Measurements from ENCODE around the gene KRT83. TPM values are rescaled to one million over a fixed set of nuclear protein-coding genes. Genes with fewer than 3 reads are reported as not detected.

Gene KRT83
- total and polyA plus RNA-seq, 4 experiments from 2014 or later = not detected

DNA sequence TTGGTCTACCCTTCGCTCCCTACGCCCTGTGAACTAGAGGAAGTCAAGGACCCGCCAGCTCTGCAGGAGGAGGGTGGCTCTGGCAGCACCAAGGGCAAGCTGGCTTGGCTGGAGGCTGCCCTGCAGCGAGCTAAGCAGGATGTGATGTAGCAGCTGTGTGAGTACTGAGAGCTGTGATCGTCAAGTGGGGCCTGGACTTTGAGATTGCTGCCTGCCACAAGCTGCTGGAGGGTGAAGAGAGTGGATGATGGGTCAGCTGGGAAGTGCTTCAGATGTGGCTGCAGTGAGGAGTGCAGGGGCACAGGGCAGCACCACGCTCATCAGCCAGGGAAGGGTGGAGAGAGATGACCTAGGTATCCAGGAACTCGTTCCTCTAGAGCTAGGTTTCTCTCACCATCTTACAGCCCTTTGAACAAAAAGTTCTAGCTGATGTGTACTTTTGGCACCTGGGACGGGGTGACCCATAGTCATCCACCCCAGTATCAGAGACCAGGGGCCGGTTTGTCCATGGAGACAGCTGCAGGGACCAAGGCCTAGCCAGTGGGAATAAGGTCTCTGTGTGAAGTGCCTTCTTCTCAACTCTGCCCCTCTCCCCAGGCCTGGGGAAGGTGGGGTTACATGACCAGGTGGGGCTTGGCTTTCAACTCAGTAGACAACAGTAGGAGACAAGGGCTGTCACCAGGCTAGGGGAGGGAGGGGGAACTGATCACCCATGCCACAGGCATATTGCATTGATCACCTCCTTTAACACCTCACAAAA lies 43.5 kb downstream of the KRT83 start:
- intact Hi-C loops (cut with micrococcal nuclease) = loop anchor here (2.0 to 5.0 kb wide), 2 partner anchors 50 to 121 kb away; no protein-coding TSS in a partner anchor
- Mint-ChIP-seq H3K27me3 (peaks cover 9 to 11% of the 10 kb centered on the region in 2 donors), H3K4me1 (peaks cover 3 to 5% (median 3%) of the 10 kb centered on the region in 4 donors), H3K9me3 (no peaks in the 10 kb centered on the region), H3K27ac (no peak overlapping the region), H3K36me3 (no peaks in the 10 kb centered on the region), H3K4me3 (no peak overlapping the region)
- DNase-seq = no peak
- H3K4me1 ChIP-seq (ENCODE audit: insufficient read depth, low read length) = no peaks in the 10 kb centered on the region
- no peak overlapping the region for H3K27ac ChIP-seq (ENCODE audit: low read depth, low read length)
- no peaks in the 10 kb centered on the region for H3K36me3 ChIP-seq (ENCODE audit: insufficient read depth, low read length)
- H3K4me3 ChIP-seq (ENCODE audit: low read length in 2 of 2) = no peak overlapping the region
- ChIA-PET POLR2A (ENCODE audit: partially characterized antibody) (no interaction called here), CTCF (ENCODE audit: partially characterized antibody) (interaction anchor here (0.7 to 7.5 kb wide), 18 partner anchors 9 to 120 kb away, joined by 3 to 77 read pairs (median 6); no protein-coding TSS in a partner anchor)
- H3K9me3 ChIP-seq (ENCODE audit: control insufficient read depth in 1 of 2, low read length in 2 of 2) = no peaks in the 10 kb centered on the region
- no peaks in the 10 kb centered on the region for H3K27me3 ChIP-seq (ENCODE audit: insufficient read depth, low read length)

DNA sequence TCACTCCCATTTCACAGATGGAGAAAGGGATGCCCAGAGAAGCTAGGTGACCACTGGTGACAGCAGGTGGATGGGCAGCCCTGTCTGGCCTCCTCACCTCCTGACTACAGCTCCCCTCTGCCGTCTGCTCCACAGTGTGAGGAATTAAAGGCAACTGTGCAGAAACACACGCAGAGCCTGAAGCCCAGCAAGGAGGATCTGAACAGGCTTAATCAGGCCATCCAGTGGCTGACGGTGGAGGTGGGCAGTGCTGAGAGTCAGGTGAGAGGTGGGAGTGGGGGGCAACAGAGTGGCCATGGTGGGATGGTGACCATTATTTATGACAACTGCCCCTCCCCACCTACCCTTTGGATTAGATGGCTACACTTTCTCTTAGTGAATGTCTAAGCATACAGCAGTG lies 45.5 kb downstream of the KRT83 start:
- intact Hi-C loops (cut with micrococcal nuclease) = loop anchor here (5.0 kb wide), 1 partner anchor 52 kb away; no protein-coding TSS in a partner anchor
- Histone ChIP-seq H3K9me3 (ENCODE audit: control insufficient read depth in 1 of 2, low read length in 2 of 2) (no peaks in the 10 kb centered on the region), H3K27ac (ENCODE audit: low read depth, low read length) (no peak overlapping the region), H3K4me1 (ENCODE audit: insufficient read depth, low read length) (no peaks in the 10 kb centered on the region), H3K27me3 (ENCODE audit: insufficient read depth, low read length) (peaks cover 4% of the 10 kb centered on the region), H3K36me3 (ENCODE audit: insufficient read depth, low read length) (no peaks in the 10 kb centered on the region), H3K4me3 (ENCODE audit: low read length in 2 of 2) (no peak overlapping the region)
- POLR2A ChIA-PET (ENCODE audit: partially characterized antibody) = no interaction called here
- no peaks in the 10 kb centered on the region for H3K36me3 Mint-ChIP-seq
- H3K27me3 Mint-ChIP-seq = peaks cover 13 to 15% of the 10 kb centered on the region in 2 donors
- no peak for DNase-seq
- H3K4me1 Mint-ChIP-seq = peaks cover 3 to 5% (median 3%) of the 10 kb centered on the region in 4 donors
- H3K4me3 Mint-ChIP-seq = no peak overlapping the region
- no peaks in the 10 kb centered on the region for H3K9me3 Mint-ChIP-seq
- H3K27ac Mint-ChIP-seq = peak overlapping the region in 1 of 7 donors; percentile 7
- CTCF ChIA-PET (ENCODE audit: partially characterized antibody) = interaction anchor here (1.4 to 7.5 kb wide), 3 partner anchors 8 to 116 kb away, joined by 3 to 77 read pairs (median 5); no protein-coding TSS in a partner anchor

DNA sequence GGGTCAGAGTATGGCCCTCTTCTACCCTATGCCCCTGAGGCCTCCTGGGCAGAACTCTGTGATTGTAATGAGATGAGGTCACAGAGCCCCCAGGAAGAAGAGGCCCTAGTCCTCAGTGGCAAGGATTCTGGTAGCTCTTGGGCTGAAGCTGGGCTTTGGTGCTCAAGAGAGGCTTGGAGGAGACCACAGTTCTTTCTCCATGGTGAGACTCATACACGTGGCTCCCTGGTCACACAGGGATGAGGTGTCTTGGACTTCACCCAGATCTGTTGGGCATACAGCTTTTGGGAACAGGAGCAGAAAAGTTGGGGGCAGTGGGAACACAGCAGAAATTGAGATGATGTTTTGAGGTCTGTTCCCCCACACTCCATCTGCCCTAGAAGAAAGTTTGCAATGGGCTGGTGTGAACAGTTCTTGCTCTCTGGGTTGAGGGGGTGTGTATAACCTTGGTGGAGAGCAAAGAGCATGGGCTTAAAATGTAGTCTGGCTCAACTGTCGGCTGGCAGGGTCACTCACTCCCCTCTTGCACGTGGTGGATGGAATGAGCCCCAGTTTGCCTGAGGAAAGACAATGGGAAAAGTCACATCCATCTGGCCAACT lies 46.6 kb downstream of the KRT83 start, which contains the start of gene KRT86:
Gene KRT86, plus strand, starts transcription at position 125 of the 600 bp plus-strand sequence. CDS start 27,272 bp downstream, outside the sequence.
- Histone ChIP-seq H3K9me3 (ENCODE audit: control insufficient read depth in 1 of 2, low read length in 2 of 2) (no peaks in the 10 kb centered on the region), H3K4me1 (ENCODE audit: insufficient read depth, low read length) (no peaks in the 10 kb centered on the region), H3K27me3 (ENCODE audit: insufficient read depth, low read length) (peaks cover 4% of the 10 kb centered on the region), H3K4me3 (ENCODE audit: low read length in 2 of 2) (no peak within 1 kb of the TSS), H3K27ac (ENCODE audit: low read depth, low read length) (no peak within 1 kb of the TSS), H3K36me3 (ENCODE audit: insufficient read depth, low read length) (no peaks in the 10 kb centered on the region)
- CTCF ChIA-PET (ENCODE audit: partially characterized antibody) = interaction anchor here (0.6 to 2.3 kb wide), 3 partner anchors 10 to 296 kb away, joined by 3 to 5 read pairs (median 4); no protein-coding TSS in a partner anchor
- intact Hi-C loops (cut with micrococcal nuclease) = loop anchor here (5.0 kb wide), 1 partner anchor 53 kb away; no protein-coding TSS in a partner anchor
- no peak for DNase-seq
- POLR2A ChIA-PET (ENCODE audit: partially characterized antibody) = no interaction called here
- peaks cover 3 to 5% (median 3%) of the 10 kb centered on the region in 4 donors for H3K4me1 Mint-ChIP-seq
- H3K36me3 Mint-ChIP-seq = no peaks in the 10 kb centered on the region
- no peaks in the 10 kb centered on the region for H3K9me3 Mint-ChIP-seq
- H3K4me3 Mint-ChIP-seq = no peak within 1 kb of the TSS
- H3K27me3 Mint-ChIP-seq = peaks cover 16 to 17% of the 10 kb centered on the region in 2 donors
- no peak within 1 kb of the TSS for H3K27ac Mint-ChIP-seq

DNA sequence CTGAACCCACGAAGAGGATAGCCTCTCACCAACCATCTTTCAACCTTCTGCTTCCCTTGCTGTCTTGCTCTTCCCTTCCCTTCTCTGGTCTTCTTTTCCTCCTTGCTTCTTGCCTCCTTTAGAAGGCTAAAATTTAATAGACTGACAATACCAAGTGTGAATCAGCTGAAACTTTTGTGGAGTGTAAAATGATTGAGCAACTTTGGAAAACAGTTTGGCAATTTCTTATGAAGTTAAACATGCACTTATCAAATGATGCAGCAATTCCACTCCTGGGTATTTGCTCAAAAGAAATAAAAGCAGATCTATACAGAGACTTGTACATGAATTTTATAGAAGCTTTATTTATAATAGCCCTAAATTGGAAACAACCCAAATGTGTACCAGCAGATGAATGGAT lies 50.0 kb downstream of the KRT83 start:
- Histone ChIP-seq H3K27ac (ENCODE audit: low read depth, low read length) (no peak overlapping the region), H3K9me3 (ENCODE audit: control insufficient read depth in 1 of 2, low read length in 2 of 2) (no peaks in the 10 kb centered on the region), H3K4me3 (ENCODE audit: low read length in 2 of 2) (no peak overlapping the region), H3K4me1 (ENCODE audit: insufficient read depth, low read length) (no peaks in the 10 kb centered on the region), H3K27me3 (ENCODE audit: insufficient read depth, low read length) (peaks cover 4% of the 10 kb centered on the region), H3K36me3 (ENCODE audit: insufficient read depth, low read length) (no peaks in the 10 kb centered on the region)
- intact Hi-C loops (cut with micrococcal nuclease) = no loop called here
- POLR2A ChIA-PET (ENCODE audit: partially characterized antibody) = no interaction called here
- no peak overlapping the region for H3K4me3 Mint-ChIP-seq
- H3K27ac Mint-ChIP-seq = no peak overlapping the region
- no peaks in the 10 kb centered on the region for H3K36me3 Mint-ChIP-seq
- peaks cover 13 to 15% of the 10 kb centered on the region in 2 donors for H3K27me3 Mint-ChIP-seq
- H3K4me1 Mint-ChIP-seq = no peaks in the 10 kb centered on the region
- no peak for DNase-seq
- CTCF ChIA-PET (ENCODE audit: partially characterized antibody) = interaction anchor here (8.5 kb wide), 1 partner anchor 8 kb away, joined by 77 read pairs; no protein-coding TSS in a partner anchor
- peaks cover 0 to 2% (median 0%) of the 10 kb centered on the region in 8 donors for H3K9me3 Mint-ChIP-seq

DNA sequence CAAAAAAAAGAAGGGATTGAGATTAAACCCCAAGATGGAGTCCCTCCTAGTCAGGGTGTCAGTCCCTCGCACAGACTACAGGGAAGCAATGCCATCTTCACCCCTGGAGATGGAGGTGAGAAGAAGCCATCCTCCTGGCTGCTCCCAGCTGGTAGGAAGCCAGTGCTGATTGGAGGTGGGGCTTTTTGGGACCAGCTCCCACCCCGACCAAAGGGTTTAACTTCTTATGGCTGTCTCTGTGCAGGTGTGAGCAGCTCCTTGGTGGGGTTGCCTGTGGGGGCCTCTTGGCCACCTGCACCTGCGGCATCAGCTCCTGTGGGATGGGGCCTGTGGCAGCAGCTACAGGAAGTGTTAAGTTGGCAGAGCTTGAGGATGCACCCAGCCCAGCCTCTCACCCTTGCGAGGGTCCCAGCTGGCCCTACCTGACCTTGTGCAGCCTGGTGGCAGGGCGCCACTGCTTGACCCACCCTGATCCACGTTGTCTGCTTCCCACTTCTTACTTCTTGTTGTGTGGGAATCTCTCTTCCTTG lies 50.6 kb downstream of the KRT83 start:
- intact Hi-C loops (cut with micrococcal nuclease) = no loop called here
- H3K36me3 ChIP-seq (ENCODE audit: insufficient read depth, low read length) = no peaks in the 10 kb centered on the region
- H3K9me3 ChIP-seq (ENCODE audit: control insufficient read depth in 1 of 2, low read length in 2 of 2) = no peaks in the 10 kb centered on the region
- peaks cover 13% of the 10 kb centered on the region in 2 donors for H3K27me3 Mint-ChIP-seq
- H3K9me3 Mint-ChIP-seq = peaks cover 0 to 2% (median 0%) of the 10 kb centered on the region in 8 donors
- peaks cover 4% of the 10 kb centered on the region for H3K27me3 ChIP-seq (ENCODE audit: insufficient read depth, low read length)
- ChIA-PET POLR2A (ENCODE audit: partially characterized antibody) (no interaction called here), CTCF (ENCODE audit: partially characterized antibody) (interaction anchor here (8.5 kb wide), 1 partner anchor 8 kb away, joined by 77 read pairs; no protein-coding TSS in a partner anchor)
- DNase-seq = no peak
- no peak overlapping the region for H3K4me3 Mint-ChIP-seq
- no peak overlapping the region for H3K4me3 ChIP-seq (ENCODE audit: low read length in 2 of 2)
- no peaks in the 10 kb centered on the region for H3K4me1 Mint-ChIP-seq
- H3K36me3 Mint-ChIP-seq = no peaks in the 10 kb centered on the region
- H3K4me1 ChIP-seq (ENCODE audit: insufficient read depth, low read length) = no peaks in the 10 kb centered on the region
- H3K27ac ChIP-seq (ENCODE audit: low read depth, low read length) = no peak overlapping the region
- H3K27ac Mint-ChIP-seq = no peak overlapping the region

DNA sequence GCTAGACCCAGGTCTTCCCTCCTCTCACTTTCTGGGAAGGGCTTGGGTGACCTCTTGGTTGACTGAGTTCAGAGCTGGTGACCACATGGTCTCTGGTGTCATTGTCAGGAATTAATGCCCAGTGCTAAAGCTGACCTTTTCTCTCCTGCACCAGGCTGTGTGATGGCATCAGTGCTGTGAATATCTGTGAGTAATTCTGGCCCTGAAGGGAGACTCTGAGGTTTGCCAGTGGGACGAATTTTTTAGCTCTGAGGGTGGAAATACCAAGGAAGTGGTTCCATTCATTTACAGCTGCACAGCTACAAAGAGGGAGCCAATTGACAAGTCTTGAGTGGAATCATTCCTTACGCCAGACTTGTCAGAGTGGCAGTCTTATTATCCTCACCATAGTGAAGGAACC lies 53.0 kb downstream of the KRT83 start:
- Mint-ChIP-seq H3K4me3 (no peak overlapping the region), H3K9me3 (peaks cover 0 to 2% (median 0%) of the 10 kb centered on the region in 8 donors), H3K4me1 (no peaks in the 10 kb centered on the region), H3K27ac (no peak overlapping the region), H3K27me3 (peaks cover 13% of the 10 kb centered on the region in 2 donors), H3K36me3 (no peaks in the 10 kb centered on the region)
- H3K27ac ChIP-seq (ENCODE audit: low read depth, low read length) = no peak overlapping the region
- H3K4me1 ChIP-seq (ENCODE audit: insufficient read depth, low read length) = no peaks in the 10 kb centered on the region
- POLR2A ChIA-PET (ENCODE audit: partially characterized antibody) = no interaction called here
- H3K9me3 ChIP-seq (ENCODE audit: control insufficient read depth in 1 of 2, low read length in 2 of 2) = no peaks in the 10 kb centered on the region
- no peak for DNase-seq
- H3K4me3 ChIP-seq (ENCODE audit: low read length in 2 of 2) = no peak overlapping the region
- H3K27me3 ChIP-seq (ENCODE audit: insufficient read depth, low read length) = peaks cover 4% of the 10 kb centered on the region
- H3K36me3 ChIP-seq (ENCODE audit: insufficient read depth, low read length) = no peaks in the 10 kb centered on the region
- CTCF ChIA-PET (ENCODE audit: partially characterized antibody) = interaction anchor here (8.5 kb wide), 1 partner anchor 10 kb away, joined by 77 read pairs; no protein-coding TSS in a partner anchor
- intact Hi-C loops (cut with micrococcal nuclease) = no loop called here

DNA sequence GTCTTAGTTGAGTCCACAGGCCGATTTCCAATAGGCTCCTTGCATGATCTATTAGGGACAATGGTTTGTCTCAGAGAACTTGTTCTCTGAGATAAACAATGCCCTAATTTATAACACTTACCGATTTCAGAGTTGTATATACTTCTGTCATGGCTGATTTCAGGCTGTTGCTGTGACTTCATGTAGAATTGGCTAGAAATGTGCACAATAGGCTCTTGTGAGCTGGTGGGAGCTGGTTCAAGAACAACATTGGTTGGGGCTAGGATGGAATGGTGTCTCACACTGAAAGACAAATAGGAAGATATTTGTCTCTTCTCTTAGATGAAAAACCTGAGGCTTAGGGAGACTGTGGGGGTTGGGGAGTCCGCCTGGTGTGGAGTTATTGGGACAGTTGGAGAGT lies 53.5 kb downstream of the KRT83 start:
- no peak overlapping the region for H3K4me3 ChIP-seq (ENCODE audit: low read length in 2 of 2)
- no peaks in the 10 kb centered on the region for H3K36me3 ChIP-seq (ENCODE audit: insufficient read depth, low read length)
- intact Hi-C loops (cut with micrococcal nuclease) = no loop called here
- DNase-seq = no peak
- no peak overlapping the region for H3K27ac ChIP-seq (ENCODE audit: low read depth, low read length)
- no peaks in the 10 kb centered on the region for H3K4me1 Mint-ChIP-seq
- no peak overlapping the region for H3K4me3 Mint-ChIP-seq
- H3K9me3 ChIP-seq (ENCODE audit: control insufficient read depth in 1 of 2, low read length in 2 of 2) = no peaks in the 10 kb centered on the region
- ChIA-PET CTCF (ENCODE audit: partially characterized antibody) (interaction anchor here (8.5 kb wide), 1 partner anchor 11 kb away, joined by 77 read pairs; no protein-coding TSS in a partner anchor), POLR2A (ENCODE audit: partially characterized antibody) (no interaction called here)
- peaks cover 13 to 14% of the 10 kb centered on the region in 2 donors for H3K27me3 Mint-ChIP-seq
- no peaks in the 10 kb centered on the region for H3K4me1 ChIP-seq (ENCODE audit: insufficient read depth, low read length)
- H3K36me3 Mint-ChIP-seq = no peaks in the 10 kb centered on the region
- peaks cover 4% of the 10 kb centered on the region for H3K27me3 ChIP-seq (ENCODE audit: insufficient read depth, low read length)
- H3K27ac Mint-ChIP-seq = no peak overlapping the region
- H3K9me3 Mint-ChIP-seq = peaks cover 0 to 2% (median 0%) of the 10 kb centered on the region in 8 donors

Measured in CD4-positive, alpha-beta memory T cell (primary cell).